Breast epithelium (tissue), 4 donors: ENCODE results near the gene SEC61A2. TPM values are rescaled to one million over a fixed set of nuclear protein-coding genes. Genes with fewer than 3 reads are reported as not detected.

ENCODE experiments used
- DNase-seq, 2 donors: peaks; one replicate each; pipeline ENCODE4 v3.0.0-alpha.2; 2019; ENCODE audit warnings: low spot score in 2 of 2
- H3K27ac ChIP-seq, 2 donors: fragments of 200-600 bp; sonication (generic) in 1 of 2; one replicate each; pipeline ENCODE4 v1.5.1; 2016 to 2019; ENCODE audit warnings: mild to moderate bottlenecking in 1 of 2
- H3K27me3 ChIP-seq, 2 donors: fragments of 200-600 bp; sonication (generic) in 1 of 2; one replicate each; pipeline versions ENCODE4 v1.5.1 to v1.6.0; 2017 to 2019; ENCODE audit warnings: control low read depth in 1 of 2, mild to moderate bottlenecking in 1 of 2
- H3K36me3 ChIP-seq: fragments of 200-600 bp; one replicate; pipeline ENCODE4 v1.5.1; 2019
- H3K4me1 ChIP-seq, 2 donors: fragments of 200-600 bp; sonication (generic); one replicate each; pipeline ENCODE4 v1.5.1; 2016 to 2019; ENCODE audit warnings: control low read depth in 1 of 2
- H3K4me3 ChIP-seq, 3 donors: fragments of 200-600 bp; sonication (generic); 1 replicate in 2 of 3; 2 replicates in 1 of 3; pipeline ENCODE4 v1.5.1; 2016 to 2019; ENCODE audit warnings: mild to moderate bottlenecking in 3 of 3, moderate library complexity in 2 of 3
- H3K9me3 ChIP-seq, 2 donors: fragments of 200-600 bp; sonication (generic) in 1 of 2; one replicate each; pipeline ENCODE4 v1.5.1; 2016 to 2019; ENCODE audit warnings: control low read depth in 1 of 2
- POLR2A ChIP-seq: fragments of 450-650 bp; IDR thresholded peaks from one replicate; pipeline ENCODE4 v1.6.1; 2016; ENCODE audit warnings: antibody characterized with exemption, mild to moderate bottlenecking, moderate library complexity
- POLR2AphosphoS5 ChIP-seq, 3 donors: sonication (generic); formaldehyde crosslinking; IDR thresholded peaks; one replicate each; pipeline ENCODE4 v1.6.1; 2017; ENCODE audit warnings: antibody characterized with exemption in 3 of 3
- intact Hi-C: fragments of 100-400 bp; cut with DNase I; formaldehyde crosslinking; loops from one replicate; pipeline ENCODE4 v1.15.1; 2023; ENCODE audit warnings: low total_unique reads
- total RNA-seq, 3 donors: library from RNA; depleted of rRNA; stranded (reverse); fragments of >200 nt; gene quantifications; one replicate each; pipeline ENCODE4 v1.1.0, GENCODE V29; 2016
- TF ChIP-seq, protein P1 (sequence below), 3 donors: fragments of 450-650 bp; IDR thresholded peaks; one replicate each; pipeline ENCODE4 v1.5.1; 2016 to 2017; ENCODE audit warnings: antibody characterized with exemption in 3 of 3, mild to moderate bottlenecking in 3 of 3, moderate library complexity in 3 of 3

The SEC61A2 gene
- total RNA-seq, 3 donors from 2014 or later = 6.2 to 15.7 (median 10.2) TPM

GRCh38 chr10:12207114-12207513 lies 77.6 kb downstream of the SEC61A2 start:
- intact Hi-C loops = no loop called here
- TF ChIP-seq, protein P1, sequence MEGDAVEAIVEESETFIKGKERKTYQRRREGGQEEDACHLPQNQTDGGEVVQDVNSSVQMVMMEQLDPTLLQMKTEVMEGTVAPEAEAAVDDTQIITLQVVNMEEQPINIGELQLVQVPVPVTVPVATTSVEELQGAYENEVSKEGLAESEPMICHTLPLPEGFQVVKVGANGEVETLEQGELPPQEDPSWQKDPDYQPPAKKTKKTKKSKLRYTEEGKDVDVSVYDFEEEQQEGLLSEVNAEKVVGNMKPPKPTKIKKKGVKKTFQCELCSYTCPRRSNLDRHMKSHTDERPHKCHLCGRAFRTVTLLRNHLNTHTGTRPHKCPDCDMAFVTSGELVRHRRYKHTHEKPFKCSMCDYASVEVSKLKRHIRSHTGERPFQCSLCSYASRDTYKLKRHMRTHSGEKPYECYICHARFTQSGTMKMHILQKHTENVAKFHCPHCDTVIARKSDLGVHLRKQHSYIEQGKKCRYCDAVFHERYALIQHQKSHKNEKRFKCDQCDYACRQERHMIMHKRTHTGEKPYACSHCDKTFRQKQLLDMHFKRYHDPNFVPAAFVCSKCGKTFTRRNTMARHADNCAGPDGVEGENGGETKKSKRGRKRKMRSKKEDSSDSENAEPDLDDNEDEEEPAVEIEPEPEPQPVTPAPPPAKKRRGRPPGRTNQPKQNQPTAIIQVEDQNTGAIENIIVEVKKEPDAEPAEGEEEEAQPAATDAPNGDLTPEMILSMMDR (IDR thresholded peaks at IDR 0.05) = no peak
- TF ChIP-seq POLR2AphosphoS5 (IDR thresholded peaks at IDR 0.05) (no peak), POLR2A (no peak)
- no peak for DNase-seq
- Histone ChIP-seq H3K4me1 (no peaks in the 10 kb centered on the region), H3K4me3 (no peak overlapping the region), H3K27ac (no peak overlapping the region), H3K9me3 (no peaks in the 10 kb centered on the region), H3K36me3 (peaks cover 7% of the 10 kb centered on the region), H3K27me3 (no peaks in the 10 kb centered on the region)

DNA sequence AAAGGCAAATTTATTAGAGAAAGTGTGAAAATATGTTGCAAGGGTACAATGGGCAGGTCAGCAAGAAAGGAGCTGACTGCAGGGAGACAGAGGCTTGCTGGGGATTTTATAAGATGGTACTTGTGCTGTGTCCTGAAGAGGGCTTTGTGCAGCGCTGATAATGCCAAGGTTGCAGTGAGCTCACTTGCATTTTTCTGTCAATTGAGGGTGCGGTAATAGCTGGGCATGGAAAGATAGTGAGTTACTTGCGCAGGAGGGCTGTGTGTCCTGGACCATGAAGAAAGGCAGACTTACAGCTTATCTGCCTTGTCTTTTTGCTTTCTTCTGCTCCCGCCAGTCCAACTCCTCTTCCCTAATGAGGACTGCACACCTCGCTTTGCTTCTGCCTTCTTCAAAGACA lies 79.0 kb downstream of the SEC61A2 start:
- no peak for DNase-seq
- intact Hi-C loops = no loop called here
- TF ChIP-seq POLR2AphosphoS5 (IDR thresholded peaks at IDR 0.05) = no peak
- TF ChIP-seq, protein P1 (IDR thresholded peaks at IDR 0.05) = no peak
- no peak for TF ChIP-seq POLR2A

DNA sequence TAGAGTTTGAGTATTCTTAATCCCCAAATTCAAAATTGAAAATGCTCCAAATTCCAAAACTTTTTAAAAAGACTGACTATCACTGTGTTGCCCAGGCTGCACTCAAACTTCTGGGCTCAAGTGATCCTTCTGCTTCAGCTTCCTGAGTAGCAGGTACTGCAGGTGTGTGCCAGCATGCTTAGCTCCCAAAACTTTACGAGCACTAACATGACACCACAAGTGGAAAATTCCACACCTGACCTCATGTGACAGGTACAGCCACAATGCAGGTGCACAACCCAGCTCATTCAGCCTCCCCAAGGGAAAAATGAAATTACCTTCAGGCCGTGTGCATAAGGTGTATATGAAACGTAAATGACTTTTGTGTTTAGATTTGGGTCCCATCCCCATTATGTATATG lies 83.0 kb downstream of the SEC61A2 start:
- peaks cover 5% of the 10 kb centered on the region for H3K36me3 ChIP-seq
- DNase-seq = no peak
- intact Hi-C loops = no loop called here
- TF ChIP-seq POLR2A (no peak), POLR2AphosphoS5 (IDR thresholded peaks at IDR 0.05) (no peak)
- TF ChIP-seq, protein P1 (IDR thresholded peaks at IDR 0.05) = no peak
- H3K4me1 ChIP-seq = no peaks in the 10 kb centered on the region
- H3K4me3 ChIP-seq = no peak overlapping the region
- H3K27ac ChIP-seq = no peak overlapping the region
- no peaks in the 10 kb centered on the region for H3K27me3 ChIP-seq
- no peaks in the 10 kb centered on the region for H3K9me3 ChIP-seq

More for the DNA sequence above, 79.0 kb downstream of the SEC61A2 start:
- Histone ChIP-seq H3K4me1 (no peaks in the 10 kb centered on the region), H3K27ac (no peak overlapping the region), H3K27me3 (no peaks in the 10 kb centered on the region), H3K9me3 (no peaks in the 10 kb centered on the region), H3K4me3 (no peak overlapping the region), H3K36me3 (peaks cover 5% of the 10 kb centered on the region)

DNA sequence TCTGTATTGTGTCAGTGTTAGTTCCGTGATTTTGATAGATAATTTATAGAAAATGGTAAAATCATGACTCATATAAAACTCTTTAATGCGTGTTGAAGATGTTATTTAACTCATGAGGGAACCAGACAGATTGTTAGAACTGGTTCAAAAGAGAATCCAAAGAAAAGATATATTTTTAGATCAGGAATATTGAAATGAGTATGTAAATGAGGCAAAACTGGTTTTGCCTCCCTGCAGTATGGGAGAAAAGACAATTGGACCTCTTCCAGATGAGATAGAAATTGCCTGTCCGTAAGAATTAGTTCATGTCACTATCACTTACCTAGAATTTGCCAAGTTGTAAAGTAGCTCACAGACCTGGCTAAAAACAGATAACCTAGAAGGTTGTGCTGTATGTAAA lies 84.1 kb downstream of the SEC61A2 start:
- no peaks in the 10 kb centered on the region for H3K27me3 ChIP-seq
- peaks cover 9% of the 10 kb centered on the region for H3K36me3 ChIP-seq
- no peaks in the 10 kb centered on the region for H3K9me3 ChIP-seq
- intact Hi-C loops = no loop called here
- no peaks in the 10 kb centered on the region for H3K4me1 ChIP-seq
- no peak for TF ChIP-seq POLR2AphosphoS5 (IDR thresholded peaks at IDR 0.05)
- TF ChIP-seq, protein P1 (IDR thresholded peaks at IDR 0.05) = no peak
- no peak for TF ChIP-seq POLR2A
- no peak overlapping the region for H3K4me3 ChIP-seq
- no peak for DNase-seq
- no peak overlapping the region for H3K27ac ChIP-seq

DNA sequence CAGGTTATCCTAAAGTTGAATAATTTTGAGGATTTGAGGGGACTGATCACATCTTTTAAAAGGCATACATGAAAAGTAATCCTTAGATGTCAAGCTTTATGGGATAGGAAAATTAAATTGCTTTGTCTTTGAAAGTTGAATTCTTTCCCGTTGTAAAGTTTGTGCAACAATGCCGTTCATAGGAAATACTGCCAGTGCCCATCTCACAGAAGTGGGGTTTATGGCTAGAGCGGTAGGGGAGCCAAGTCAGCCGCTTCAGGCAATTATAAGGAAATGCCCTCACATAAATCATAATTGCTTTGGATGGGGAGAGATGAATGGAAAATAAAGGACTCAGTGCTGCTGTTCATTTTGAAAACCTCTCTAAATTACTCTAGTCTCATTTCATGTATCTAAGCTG lies 84.6 kb downstream of the SEC61A2 start:
- intact Hi-C loops = no loop called here
- DNase-seq = no peak
- no peaks in the 10 kb centered on the region for H3K27me3 ChIP-seq
- H3K4me1 ChIP-seq = no peaks in the 10 kb centered on the region
- no peak overlapping the region for H3K4me3 ChIP-seq
- H3K9me3 ChIP-seq = no peaks in the 10 kb centered on the region
- TF ChIP-seq POLR2AphosphoS5 (IDR thresholded peaks at IDR 0.05) (no peak), POLR2A (no peak)
- TF ChIP-seq, protein P1 (IDR thresholded peaks at IDR 0.05) = no peak
- H3K27ac ChIP-seq = peak overlapping the region in 1 of 2 donors; percentile 19
- H3K36me3 ChIP-seq = peaks cover 10% of the 10 kb centered on the region
